CD4-positive, alpha-beta T cell (primary cell): Measurements from ENCODE around the gene F2RL1. TPM values are rescaled to one million over a fixed set of nuclear protein-coding genes. Genes with fewer than 3 reads are reported as not detected.

Source experiments
- ATAC-seq: fragments of 200-7000 bp; cut with Tn5 transposase; one replicate; pipeline ENCODE4 v1.10.0; 2022; ENCODE audit warnings: mild to moderate bottlenecking; ENCODE audit not compliant: poor library complexity
- CTCF ChIA-PET: fragments of 350-600 bp; sonication (Branson Sonifier 250); formaldehyde crosslinking; loops from one replicate; lab custom pipeline; 2021; ENCODE audit warnings: antibody characterized with exemption, inconsistent platforms; lab: Charles Lee
- POLR2A ChIA-PET: fragments of 350-600 bp; sonication (Branson Sonifier 250); formaldehyde crosslinking; loops from one replicate; lab custom pipeline; 2021; ENCODE audit warnings: antibody characterized with exemption, inconsistent platforms; lab: Charles Lee
- DNase-seq, 14 experiments: peaks; one replicate each; pipeline ENCODE4 v3.0.0-alpha.2; 2013 to 2020; ENCODE audit warnings: mixed read lengths in 2 of 14
- H3K27ac ChIP-seq, 2 donors: one replicate each; pipeline versions ENCODE4 v1.5.1 to v1.7.0; 2013; ENCODE audit warnings: low read length in 2 of 2, low read depth in 1 of 2, mild to moderate bottlenecking in 1 of 2
- H3K27me3 ChIP-seq, 2 experiments: 1 replicate in 1 of 2; 2 replicates in 1 of 2; pipeline versions ENCODE4 v1.6.1 to v1.7.0; 2013; ENCODE audit warnings: low read length in 2 of 2, control low read depth in 1 of 2, mild to moderate bottlenecking in 1 of 2, moderate library complexity in 1 of 2; ENCODE audit not compliant: insufficient read depth in 2 of 2, control insufficient read depth in 1 of 2
- H3K36me3 ChIP-seq: one replicate; pipeline ENCODE4 v1.6.1; 2013; ENCODE audit warnings: low read length, control low read depth; ENCODE audit not compliant: insufficient read depth
- H3K4me1 ChIP-seq: one replicate; pipeline ENCODE4 v1.6.1; 2013; ENCODE audit warnings: low read length, control low read depth; ENCODE audit not compliant: insufficient read depth
- H3K4me3 ChIP-seq: one replicate; pipeline ENCODE4 v1.5.1; 2013; ENCODE audit warnings: mild to moderate bottlenecking, low read length, moderate library complexity
- H3K9me3 ChIP-seq, 2 experiments: 1 replicate in 1 of 2; 2 replicates in 1 of 2; pipeline versions ENCODE4 v1.6.1 to v1.7.0; 2013; ENCODE audit warnings: low read length in 2 of 2, mild to moderate bottlenecking in 2 of 2, control low read depth in 1 of 2, moderate library complexity in 1 of 2; ENCODE audit not compliant: control insufficient read depth in 1 of 2, insufficient read depth in 1 of 2
- H3K27ac Mint-ChIP-seq: one replicate; pipeline ENCODE4 v1.8.0; 2020; ENCODE audit warnings: mixed read lengths
- H3K27me3 Mint-ChIP-seq: one replicate; pipeline ENCODE4 v1.8.0; 2021; ENCODE audit warnings: mixed read lengths
- H3K36me3 Mint-ChIP-seq: one replicate; pipeline ENCODE4 v1.8.0; 2021; ENCODE audit warnings: low read depth, mixed read lengths
- H3K4me1 Mint-ChIP-seq: one replicate; pipeline ENCODE4 v1.8.0; 2021; ENCODE audit warnings: low read depth, mixed read lengths
- H3K4me3 Mint-ChIP-seq: one replicate; pipeline ENCODE4 v1.8.0; 2020; ENCODE audit warnings: mild to moderate bottlenecking, mixed read lengths
- H3K9me3 Mint-ChIP-seq: one replicate; pipeline ENCODE4 v1.8.0; 2020; ENCODE audit warnings: mixed read lengths
- intact Hi-C, 2 experiments: fragments of 100-400 bp; cut with DNase I in 1 of 2; cut with micrococcal nuclease in 1 of 2; formaldehyde crosslinking; loops; one replicate each; pipeline versions ENCODE4 v1.15.1 to v1.9.0; 2023 to 2025; cut with DNase I, micrococcal nuclease
- total RNA-seq, 174 experiments: library from RNA in 2 of 174; stranded (reverse) in 2 of 174; gene quantifications; one replicate each; pipeline ENCODE4 v1.2.3 and lab custom pipeline; 2021 to 2026
- TF ChIP-seq, protein P1 (sequence below): fragments of 200-600 bp; IDR thresholded peaks from one replicate; pipeline ENCODE4 v1.8.0; 2022; ENCODE audit warnings: antibody characterized with exemption, mild to moderate bottlenecking

F2RL1 gene
- total RNA-seq, 2 experiments from 2014 or later = 1.7 to 2.1 TPM

DNA sequence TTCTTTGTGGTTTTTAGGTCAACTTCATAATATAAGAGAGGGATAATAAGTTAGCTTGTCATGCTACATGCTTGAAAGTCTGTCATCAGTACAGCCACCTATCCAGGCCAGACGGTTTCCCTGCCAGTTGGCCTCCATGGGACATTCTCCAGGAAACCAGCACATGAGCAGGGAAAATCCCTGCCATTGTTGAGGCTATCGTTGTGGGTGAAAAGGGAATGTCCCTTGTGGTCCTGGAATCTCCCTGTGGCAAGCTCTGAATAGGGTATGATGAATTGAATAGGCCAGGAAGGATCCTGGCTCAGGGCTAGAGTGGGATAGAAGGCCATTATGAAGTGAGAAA lies 12.3 kb downstream of the F2RL1 start:
- Mint-ChIP-seq H3K4me1 (no peaks in the 10 kb centered on the region), H3K27me3 (no peaks in the 10 kb centered on the region), H3K27ac (no peak overlapping the region), H3K4me3 (no peak overlapping the region), H3K9me3 (no peaks in the 10 kb centered on the region), H3K36me3 (peaks cover 16% of the 10 kb centered on the region)
- H3K9me3 ChIP-seq = no peaks in the 10 kb centered on the region
- H3K27me3 ChIP-seq = no peaks in the 10 kb centered on the region
- peaks cover 7% of the 10 kb centered on the region for H3K36me3 ChIP-seq
- DNase-seq (peak in 1 of 14 experiments; percentile 16), ATAC-seq (no peak)
- intact Hi-C loops = no loop called here
- no peak overlapping the region for H3K27ac ChIP-seq
- CTCF ChIA-PET = no interaction called here
- H3K4me1 ChIP-seq = no peaks in the 10 kb centered on the region
- TF ChIP-seq, protein P1, sequence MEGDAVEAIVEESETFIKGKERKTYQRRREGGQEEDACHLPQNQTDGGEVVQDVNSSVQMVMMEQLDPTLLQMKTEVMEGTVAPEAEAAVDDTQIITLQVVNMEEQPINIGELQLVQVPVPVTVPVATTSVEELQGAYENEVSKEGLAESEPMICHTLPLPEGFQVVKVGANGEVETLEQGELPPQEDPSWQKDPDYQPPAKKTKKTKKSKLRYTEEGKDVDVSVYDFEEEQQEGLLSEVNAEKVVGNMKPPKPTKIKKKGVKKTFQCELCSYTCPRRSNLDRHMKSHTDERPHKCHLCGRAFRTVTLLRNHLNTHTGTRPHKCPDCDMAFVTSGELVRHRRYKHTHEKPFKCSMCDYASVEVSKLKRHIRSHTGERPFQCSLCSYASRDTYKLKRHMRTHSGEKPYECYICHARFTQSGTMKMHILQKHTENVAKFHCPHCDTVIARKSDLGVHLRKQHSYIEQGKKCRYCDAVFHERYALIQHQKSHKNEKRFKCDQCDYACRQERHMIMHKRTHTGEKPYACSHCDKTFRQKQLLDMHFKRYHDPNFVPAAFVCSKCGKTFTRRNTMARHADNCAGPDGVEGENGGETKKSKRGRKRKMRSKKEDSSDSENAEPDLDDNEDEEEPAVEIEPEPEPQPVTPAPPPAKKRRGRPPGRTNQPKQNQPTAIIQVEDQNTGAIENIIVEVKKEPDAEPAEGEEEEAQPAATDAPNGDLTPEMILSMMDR = no peak
- POLR2A ChIA-PET = no interaction called here
- H3K4me3 ChIP-seq = no peak overlapping the region

DNA sequence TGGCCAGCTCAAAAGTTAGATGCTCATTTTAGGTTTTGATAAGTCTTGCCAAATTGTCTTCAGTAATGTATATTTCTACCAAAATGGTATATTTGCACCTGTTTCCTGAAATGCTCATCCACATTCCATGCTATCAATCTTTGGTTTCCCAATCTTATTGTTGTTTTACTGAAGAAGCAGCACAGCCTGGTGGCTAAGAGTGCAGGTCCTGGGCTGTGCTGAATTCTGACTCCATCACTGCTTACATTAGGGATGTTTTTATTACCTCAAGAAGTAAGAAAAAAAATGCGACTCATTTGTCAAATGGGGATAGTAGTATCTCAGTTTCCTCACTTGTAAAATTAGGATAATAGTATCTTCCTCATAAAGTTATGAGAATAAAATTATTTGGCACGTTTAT lies 17.4 kb downstream of the F2RL1 start:
- H3K27ac ChIP-seq = no peak overlapping the region
- TF ChIP-seq, protein P1 = no peak
- intact Hi-C loops = no loop called here
- ChIA-PET POLR2A (no interaction called here), CTCF (no interaction called here)
- H3K4me1 ChIP-seq = no peaks in the 10 kb centered on the region
- H3K36me3 ChIP-seq = peaks cover 7% of the 10 kb centered on the region
- H3K4me1 Mint-ChIP-seq = no peaks in the 10 kb centered on the region
- H3K27ac Mint-ChIP-seq = no peak overlapping the region
- no peak for DNase-seq
- no peak overlapping the region for H3K4me3 Mint-ChIP-seq
- H3K27me3 Mint-ChIP-seq = no peaks in the 10 kb centered on the region
- H3K4me3 ChIP-seq = no peak overlapping the region
- no peaks in the 10 kb centered on the region for H3K27me3 ChIP-seq
- no peaks in the 10 kb centered on the region for H3K9me3 ChIP-seq
- no peaks in the 10 kb centered on the region for H3K9me3 Mint-ChIP-seq
- no peak for ATAC-seq
- peaks cover 16% of the 10 kb centered on the region for H3K36me3 Mint-ChIP-seq

DNA sequence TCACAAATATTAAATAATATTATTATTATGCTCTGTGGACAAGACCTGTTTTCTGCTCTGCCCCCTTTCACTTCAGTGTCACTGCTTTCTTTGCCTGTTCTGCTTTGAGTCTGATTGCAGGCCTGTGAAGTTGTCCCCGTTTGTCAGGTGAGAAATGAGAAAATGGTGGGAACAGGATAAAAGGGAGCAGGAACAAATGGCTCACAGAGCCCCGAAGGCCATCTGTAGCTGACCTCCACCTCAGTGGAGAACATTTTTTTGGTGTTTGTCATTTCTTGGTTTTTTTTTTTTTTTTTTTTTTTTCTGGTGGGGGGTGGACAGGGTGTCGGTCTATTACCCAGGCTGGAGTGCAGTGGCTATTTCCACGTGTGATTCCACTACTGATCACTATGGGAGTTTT lies 17.8 kb downstream of the F2RL1 start:
- Mint-ChIP-seq H3K4me1 (no peaks in the 10 kb centered on the region), H3K36me3 (peaks cover 16% of the 10 kb centered on the region), H3K9me3 (no peaks in the 10 kb centered on the region), H3K27ac (no peak overlapping the region), H3K4me3 (no peak overlapping the region), H3K27me3 (no peaks in the 10 kb centered on the region)
- Histone ChIP-seq H3K27me3 (no peaks in the 10 kb centered on the region), H3K4me3 (no peak overlapping the region), H3K4me1 (no peaks in the 10 kb centered on the region), H3K36me3 (peaks cover 7% of the 10 kb centered on the region), H3K9me3 (no peaks in the 10 kb centered on the region), H3K27ac (no peak overlapping the region)
- POLR2A ChIA-PET = no interaction called here
- CTCF ChIA-PET = no interaction called here
- DNase-seq = no peak
- TF ChIP-seq, protein P1 = no peak
- intact Hi-C loops = no loop called here
- no peak for ATAC-seq
